IPS-18a (cell line): ENCODE measurements around the gene PTPRJ.

Experiments used
- H3K27ac ChIP-seq: one replicate; pipeline ENCODE4 v1.5.1; 2013; ENCODE audit warnings: low read length
- H3K27me3 ChIP-seq: one replicate; pipeline ENCODE4 v1.6.1; 2013; ENCODE audit warnings: mild to moderate bottlenecking, low read length; ENCODE audit not compliant: control insufficient read depth, insufficient read depth
- H3K36me3 ChIP-seq: one replicate; pipeline ENCODE4 v1.6.1; 2013; ENCODE audit warnings: low read depth, low read length; ENCODE audit not compliant: control insufficient read depth
- H3K4me1 ChIP-seq: one replicate; pipeline ENCODE4 v1.6.1; 2013; ENCODE audit warnings: low read depth, low read length; ENCODE audit not compliant: control insufficient read depth
- H3K4me3 ChIP-seq: one replicate; pipeline ENCODE4 v1.5.1; 2013; ENCODE audit warnings: low read length
- H3K9ac ChIP-seq: one replicate; pipeline ENCODE4 v1.6.1; 2013; ENCODE audit warnings: mild to moderate bottlenecking, low read length, moderate library complexity
- H3K9me3 ChIP-seq: one replicate; pipeline ENCODE4 v1.6.1; 2013; ENCODE audit warnings: low read depth, low read length; ENCODE audit not compliant: control insufficient read depth

Gene PTPRJ

GRCh38 chr11:48025293-48025983 is 45.1 kb downstream of the PTPRJ start:
- H3K9ac ChIP-seq: no peak overlapping the region

GRCh38 chr11:48025984-48026340 is 45.6 kb downstream of the PTPRJ start:
- no peak overlapping the region for H3K9ac ChIP-seq
- peaks cover 5% of the 10 kb centered on the region for H3K4me1 ChIP-seq
- H3K4me3 ChIP-seq: no peak overlapping the region
- no peak overlapping the region for H3K27ac ChIP-seq
- no peaks in the 10 kb centered on the region for H3K9me3 ChIP-seq
- H3K36me3 ChIP-seq: no peaks in the 10 kb centered on the region
- H3K27me3 ChIP-seq: no peaks in the 10 kb centered on the region

More at GRCh38 chr11:48025293-48025983, 45.1 kb downstream of the PTPRJ start:
- Histone ChIP-seq H3K27me3 (no peaks in the 10 kb centered on the region), H3K4me3 (no peak overlapping the region), H3K9me3 (no peaks in the 10 kb centered on the region), H3K4me1 (peaks cover 5% of the 10 kb centered on the region), H3K36me3 (no peaks in the 10 kb centered on the region), H3K27ac (no peak overlapping the region)

- no peak overlapping the region for H3K4me3 ChIP-seq
- no peak overlapping the region for H3K27ac ChIP-seq
Observed at GRCh38 chr11:48028914-48029680, 48.7 kb downstream of the PTPRJ start.

GRCh38 chr11:48029681-48030290 is 49.4 kb downstream of the PTPRJ start:
- no peak overlapping the region for H3K4me3 ChIP-seq
- H3K9ac ChIP-seq: no peak overlapping the region
- no peaks in the 10 kb centered on the region for H3K36me3 ChIP-seq
- peaks cover 18% of the 10 kb centered on the region for H3K4me1 ChIP-seq
- H3K27ac ChIP-seq: no peak overlapping the region
- no peaks in the 10 kb centered on the region for H3K9me3 ChIP-seq
- no peaks in the 10 kb centered on the region for H3K27me3 ChIP-seq

More at GRCh38 chr11:48028914-48029680, 48.7 kb downstream of the PTPRJ start:
- Histone ChIP-seq H3K9ac (no peak overlapping the region), H3K36me3 (no peaks in the 10 kb centered on the region), H3K9me3 (no peaks in the 10 kb centered on the region), H3K27me3 (no peaks in the 10 kb centered on the region), H3K4me1 (peaks cover 18% of the 10 kb centered on the region)

DNA sequence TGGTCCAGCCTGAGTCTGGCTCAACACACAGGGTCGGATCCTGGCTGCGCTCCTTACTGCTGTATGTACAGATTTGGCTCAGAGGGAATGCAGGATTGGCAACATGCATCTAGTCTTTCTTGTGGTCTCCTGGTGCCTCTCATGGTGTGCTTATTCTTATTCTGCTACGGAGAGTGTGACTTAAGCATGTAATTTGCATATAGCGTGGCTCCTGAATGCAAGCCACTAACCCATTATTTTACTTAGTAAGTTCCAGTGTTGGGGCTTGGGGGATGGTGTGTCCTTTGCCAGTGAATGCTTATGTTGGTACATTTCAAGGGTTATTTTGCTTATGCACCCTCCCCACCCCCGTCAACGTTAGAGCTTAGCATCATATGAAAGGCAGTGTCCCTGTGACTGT is 51.2 kb downstream of the PTPRJ start:
- H3K4me3 ChIP-seq: no peak overlapping the region
- no peaks in the 10 kb centered on the region for H3K9me3 ChIP-seq
- H3K27me3 ChIP-seq: no peaks in the 10 kb centered on the region
- no peaks in the 10 kb centered on the region for H3K36me3 ChIP-seq
- peaks cover 25% of the 10 kb centered on the region for H3K4me1 ChIP-seq
- no peak overlapping the region for H3K9ac ChIP-seq
- H3K27ac ChIP-seq: no peak overlapping the region

DNA sequence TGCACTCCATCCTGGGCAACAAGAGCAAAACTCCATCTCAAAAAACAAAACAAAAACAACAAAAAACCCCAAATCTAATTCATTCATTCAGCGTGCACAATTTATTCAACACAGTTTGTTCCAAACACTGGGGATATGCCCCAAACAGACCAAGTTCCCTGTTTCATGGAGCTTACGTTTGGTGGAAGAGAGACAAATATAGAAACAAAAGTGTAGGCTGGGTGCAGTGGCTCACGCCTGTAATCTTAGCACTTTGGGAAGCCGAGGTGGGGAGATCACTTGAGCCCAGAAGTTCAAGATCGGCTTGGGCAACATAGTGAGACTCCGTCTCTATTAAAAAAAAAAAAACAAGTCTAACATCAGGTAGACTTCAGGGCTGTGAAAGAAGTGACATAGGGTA is 52.4 kb downstream of the PTPRJ start:
- H3K27me3 ChIP-seq: no peaks in the 10 kb centered on the region
- H3K36me3 ChIP-seq: no peaks in the 10 kb centered on the region
- no peak overlapping the region for H3K4me3 ChIP-seq
- peaks cover 25% of the 10 kb centered on the region for H3K4me1 ChIP-seq
- H3K9me3 ChIP-seq: no peaks in the 10 kb centered on the region
- H3K9ac ChIP-seq: no peak overlapping the region
- no peak overlapping the region for H3K27ac ChIP-seq

DNA sequence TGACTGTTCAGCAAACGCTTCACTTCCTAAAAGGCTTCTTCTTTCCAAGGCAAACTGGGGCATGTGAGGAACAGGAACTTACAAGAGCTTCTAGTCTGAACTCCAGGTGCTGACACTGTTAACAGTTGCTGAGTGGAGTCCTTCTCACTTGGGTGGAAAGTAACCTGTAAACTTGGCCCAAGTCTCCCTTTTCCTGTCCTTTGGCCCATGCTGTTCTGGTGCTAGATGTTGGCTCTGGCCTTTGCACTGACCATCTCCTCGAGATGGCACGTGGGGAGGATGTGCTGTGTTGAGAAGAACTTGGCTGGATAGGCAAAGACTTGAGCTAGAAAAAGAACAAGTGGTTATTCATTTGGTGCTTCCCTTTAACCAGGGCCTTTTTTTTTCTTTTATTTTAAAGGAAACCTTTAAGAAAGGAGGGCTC is 53.6 kb downstream of the PTPRJ start:
- H3K9ac ChIP-seq: no peak overlapping the region
- no peaks in the 10 kb centered on the region for H3K36me3 ChIP-seq
- H3K4me1 ChIP-seq: peaks cover 24% of the 10 kb centered on the region
- H3K4me3 ChIP-seq: no peak overlapping the region
- no peaks in the 10 kb centered on the region for H3K9me3 ChIP-seq
- H3K27ac ChIP-seq: no peak overlapping the region
- H3K27me3 ChIP-seq: no peaks in the 10 kb centered on the region

- H3K9ac ChIP-seq: no peak overlapping the region
- H3K9me3 ChIP-seq: no peaks in the 10 kb centered on the region
- H3K27ac ChIP-seq: no peak overlapping the region
- H3K4me3 ChIP-seq: no peak overlapping the region
- no peaks in the 10 kb centered on the region for H3K36me3 ChIP-seq
- peaks cover 20% of the 10 kb centered on the region for H3K4me1 ChIP-seq
- no peaks in the 10 kb centered on the region for H3K27me3 ChIP-seq
Observed at GRCh38 chr11:48034926-48035871, 54.8 kb downstream of the PTPRJ start.

DNA sequence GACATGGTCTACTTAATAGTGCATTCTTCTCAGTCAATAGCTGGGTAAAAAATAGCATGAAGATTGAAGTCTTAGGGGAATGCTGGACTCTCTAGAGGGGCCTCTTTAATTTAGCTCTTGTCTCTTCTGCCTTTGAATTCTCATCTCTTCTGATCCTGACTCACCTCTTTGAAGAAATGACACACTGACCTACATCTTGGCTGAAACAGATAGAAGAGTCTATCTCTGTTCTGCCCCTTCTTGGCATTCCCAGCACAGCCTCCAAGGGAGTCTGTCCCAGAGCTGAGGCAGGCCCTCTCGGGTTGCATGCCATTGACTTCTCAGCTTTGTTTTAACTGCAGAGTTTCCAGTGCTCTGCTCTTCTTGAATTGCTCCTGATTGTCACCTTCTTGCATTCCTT is 55.7 kb downstream of the PTPRJ start:
- no peaks in the 10 kb centered on the region for H3K36me3 ChIP-seq
- no peaks in the 10 kb centered on the region for H3K9me3 ChIP-seq
- peaks cover 20% of the 10 kb centered on the region for H3K4me1 ChIP-seq
- H3K27me3 ChIP-seq: no peaks in the 10 kb centered on the region
- H3K9ac ChIP-seq: no peak overlapping the region
- H3K4me3 ChIP-seq: no peak overlapping the region
- no peak overlapping the region for H3K27ac ChIP-seq

DNA sequence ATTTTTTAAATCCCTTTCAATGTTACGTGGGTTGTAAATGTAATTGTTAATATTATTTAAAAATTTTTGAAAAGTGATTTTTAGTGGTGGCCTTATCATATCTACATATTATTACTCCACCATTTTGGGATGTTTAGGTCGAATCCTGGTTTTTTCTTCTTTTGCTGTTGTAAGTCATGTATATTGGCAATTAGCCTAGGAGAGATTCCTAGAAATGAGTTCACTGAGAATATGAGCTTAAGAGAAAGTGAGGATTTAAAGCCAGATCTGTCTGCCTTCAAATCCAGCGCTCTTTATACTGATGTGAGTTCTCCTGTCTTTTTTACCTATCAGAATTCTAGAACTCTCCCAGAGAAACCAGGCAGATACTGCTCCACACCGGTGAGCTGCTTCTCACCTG is 56.1 kb downstream of the PTPRJ start:
- H3K4me1 ChIP-seq: peaks cover 15% of the 10 kb centered on the region
- H3K27me3 ChIP-seq: no peaks in the 10 kb centered on the region
- H3K9me3 ChIP-seq: no peaks in the 10 kb centered on the region
- no peaks in the 10 kb centered on the region for H3K36me3 ChIP-seq
- H3K27ac ChIP-seq: no peak overlapping the region
- H3K9ac ChIP-seq: no peak overlapping the region
- no peak overlapping the region for H3K4me3 ChIP-seq
